GM12878 (cell line): ENCODE data around the gene SLC22A23. TPM values are rescaled to one million over a fixed set of nuclear protein-coding genes. Genes with fewer than 3 reads are reported as not detected.

Experiments used
- ATAC-seq: fragments of 200-7000 bp; cut with Tn5 transposase; 3 replicates; pipeline ENCODE4 v1.9.1; 2020; ENCODE audit warnings: mild to moderate bottlenecking, moderate library complexity
- BruUV-seq: library from RNA; stranded (reverse); fragments of 400-500 nt; replicated peaks from 2 replicates; lab custom pipeline; 2021; lab: Mats Ljungman, UMichigan
- CTCF ChIA-PET: fragments of 300-600 bp; sonication (Branson Sonifier 250); formaldehyde crosslinking; extraction: SDS; loops from one replicate; lab custom pipeline; 2021; ENCODE audit warnings: inconsistent platforms; lab: Yijun Ruan, JAX
- POLR2A ChIA-PET: fragments of 350-600 bp; formaldehyde crosslinking; extraction: SDS; loops from one replicate; lab custom pipeline; 2021; ENCODE audit warnings: inconsistent platforms; lab: Charles Lee
- RAD21 ChIA-PET: fragments of 300-600 bp; sonication (Branson Sonifier 250); formaldehyde crosslinking; loops from one replicate; lab custom pipeline; 2023; ENCODE audit warnings: antibody characterized with exemption; ENCODE audit not compliant: unreplicated experiment; lab: Charles Lee
- SMC1A ChIA-PET: fragments of 300-600 bp; sonication (Branson Sonifier 250); formaldehyde crosslinking; loops from one replicate; lab custom pipeline; 2023; ENCODE audit not compliant: unreplicated experiment, uncharacterized antibody; lab: Charles Lee
- DNase-seq: peaks from one replicate; pipeline ENCODE4 v3.0.0-alpha.2; 2011; ENCODE audit warnings: low read depth, low spot score
- FAIRE-seq: peaks from 3 replicates; lab custom pipeline; 2011; peaks lifted over from hg19 to GRCh38; lab: Jason Lieb, UNC
- H2AFZ ChIP-seq: 2 replicates; pipeline ENCODE4 v1.6.0; 2011; ENCODE audit warnings: low read depth, low read length, control low read depth; ENCODE audit not compliant: control insufficient read depth
- H3K27ac ChIP-seq: 2 replicates; pipeline ENCODE4 v1.5.1; 2011; ENCODE audit warnings: control low read depth; ENCODE audit not compliant: control insufficient read depth, insufficient read depth
- H3K27me3 ChIP-seq, 2 experiments: replicated peaks in 1 of 2; 2 replicates each; pipeline versions ENCODE4 v1.6.0 to v1.6.1; 2011; ENCODE audit warnings: low read length in 1 of 2; ENCODE audit not compliant: control insufficient read depth in 2 of 2, insufficient read depth in 2 of 2
- H3K36me3 ChIP-seq, 2 experiments: 2 replicates each; pipeline ENCODE4 v1.5.1; 2011; ENCODE audit warnings: low read length in 1 of 2; ENCODE audit not compliant: control insufficient read depth in 2 of 2, insufficient read depth in 2 of 2
- H3K4me1 ChIP-seq: 2 replicates; pipeline ENCODE4 v1.6.1; 2011; ENCODE audit warnings: mild to moderate bottlenecking, low read length, moderate library complexity, mixed read lengths; ENCODE audit not compliant: control insufficient read depth, insufficient read depth
- H3K4me2 ChIP-seq: 2 replicates; pipeline ENCODE4 v1.6.0; 2011; ENCODE audit warnings: control low read depth; ENCODE audit not compliant: control insufficient read depth, insufficient read depth
- H3K4me3 ChIP-seq: fragments of 200-600 bp; sonication (generic); 2 replicates; pipeline ENCODE4 v1.5.1; 2016
- H3K79me2 ChIP-seq: 2 replicates; pipeline ENCODE4 v1.6.0; 2011; ENCODE audit warnings: low read length; ENCODE audit not compliant: control insufficient read depth, insufficient read depth
- H3K9ac ChIP-seq: 2 replicates; pipeline ENCODE4 v1.8.0; 2011; ENCODE audit warnings: low read length, control low read depth, mixed read lengths; ENCODE audit not compliant: control insufficient read depth, insufficient read depth
- H3K9me3 ChIP-seq: replicated peaks from 3 replicates; pipeline ENCODE4 v1.5.1; 2011; ENCODE audit warnings: mild to moderate bottlenecking, low read length; ENCODE audit not compliant: control insufficient read depth, insufficient read depth
- H4K20me1 ChIP-seq: 2 replicates; pipeline ENCODE4 v1.6.0; 2011; ENCODE audit not compliant: control insufficient read depth, insufficient read depth
- FOXK2 ChIP-seq: fragments of 450-650 bp; IDR thresholded peaks from 2 replicates; pipeline ENCODE4 v1.6.1; 2017; ENCODE audit warnings: mild to moderate bottlenecking, moderate library complexity
- IRF5 ChIP-seq: fragments of 450-650 bp; IDR thresholded peaks from 2 replicates; pipeline ENCODE4 v1.6.1; 2017; ENCODE audit warnings: borderline replicate concordance
- MYB ChIP-seq: fragments of 150-350 bp; IDR thresholded peaks from 2 replicates; pipeline ENCODE4 v1.6.1; 2014; ENCODE audit warnings: mild to moderate bottlenecking, low read depth, low read length, borderline replicate concordance
- NFIC ChIP-seq: IDR thresholded peaks from 2 replicates; pipeline ENCODE4 v1.6.1; 2012; ENCODE audit warnings: low read depth, mild to moderate bottlenecking, inconsistent platforms, low read length, moderate library complexity
- NKRF ChIP-seq: fragments of 450-650 bp; conservative IDR thresholded peaks from 2 replicates; pipeline ENCODE4 v1.6.1; 2017; ENCODE audit warnings: mild to moderate bottlenecking, moderate library complexity
- PAX8 ChIP-seq: fragments of 450-650 bp; IDR thresholded peaks from 2 replicates; pipeline ENCODE4 v1.6.1; 2017; ENCODE audit warnings: mild to moderate bottlenecking, moderate library complexity
- RFX5 ChIP-seq: IDR thresholded peaks from 2 replicates; pipeline ENCODE4 v1.6.1; 2011; ENCODE audit warnings: low read depth, low read length, improper control_type of control experiment
- SMARCA5 ChIP-seq: fragments of 450-650 bp; IDR thresholded peaks from 2 replicates; pipeline ENCODE4 v1.6.1; 2017; ENCODE audit warnings: mild to moderate bottlenecking
- TBL1XR1 ChIP-seq: IDR thresholded peaks from 2 replicates; pipeline ENCODE4 v1.6.1; 2012; ENCODE audit warnings: low read depth, low read length, improper control_type of control experiment
- YY1 ChIP-seq: IDR thresholded peaks from 2 replicates; pipeline ENCODE4 v1.6.1; 2011; ENCODE audit warnings: low read depth, mild to moderate bottlenecking, low read length
- ZNF217 ChIP-seq: fragments of 450-650 bp; IDR thresholded peaks from 2 replicates; pipeline ENCODE4 v1.6.1; 2017; ENCODE audit warnings: antibody characterized with exemption, mild to moderate bottlenecking
- ZNF274 ChIP-seq: IDR thresholded peaks from one replicate; pipeline ENCODE4 v1.8.0; 2011; ENCODE audit not compliant: insufficient read length, insufficient read depth
- ZNF592 ChIP-seq: fragments of 450-650 bp; IDR thresholded peaks from 2 replicates; pipeline ENCODE4 v1.6.1; 2017; ENCODE audit warnings: mild to moderate bottlenecking, moderate library complexity
- WGBS: methylation state at CpG from one replicate; pipeline ENCODE4 v1.1.6; 2016; ENCODE audit warnings: low lambda C conversion rate; ENCODE audit not compliant: insufficient replicate concordance, insufficient coverage; ENCODE audit errors: missing lambda C conversion rate; 5-methylcytosine and 5-hydroxymethylcytosine counted together
- in situ Hi-C: fragments of 300-500 bp; cut with MboI; formaldehyde crosslinking; loops from 9 replicates; pipeline ENCODE4 v1.14.3; 2018; ENCODE audit warnings: mixed read lengths
- intact Hi-C: fragments of 100-400 bp; cut with micrococcal nuclease; formaldehyde crosslinking; loops from one replicate; pipeline ENCODE4 v1.14.2; 2022; ENCODE audit not compliant: unreplicated experiment
- polyA plus RNA-seq, 11 experiments: library from polyadenylated mRNA; depleted of rRNA in 4 of 11; unstranded in 6 of 11; stranded (reverse) in 5 of 11; fragments of >200 nt; fragmentation: Nextera tagmentation in 4 of 11; fragmentation: Illumina TruSeq in 1 of 11; extraction: Ambion mirVana in 4 of 11; extraction: Trizol in 1 of 11; gene quantifications; 1 replicate in 1 of 11; 2 replicates in 10 of 11; pipeline versions ENCODE4 v1.2.1 to v1.2.3, GENCODE V29; 2011 to 2016; ENCODE audit warnings: inconsistent platforms in 2 of 11, missing spikeins in 2 of 11, low read depth in 1 of 11
- total RNA-seq, 4 experiments: library from RNA; depleted of rRNA in 3 of 4; stranded (reverse); fragments of >200 nt in 3 of 4; fragmentation: Illumina TruSeq in 1 of 4; extraction: Trizol in 1 of 4; gene quantifications; 2 replicates each; pipeline versions ENCODE4 v1.2.1 to v1.2.3, GENCODE V29; 2013 to 2021

The SLC22A23 gene
- total and polyA plus RNA-seq, 10 of the 15 experiments (the other 5 are each of a cell fraction or from before 2014, with no cell fraction given): 0.20 to 2.4 (median 0.74) TPM

- no TSS peak for BruUV-seq
- RAD21 ChIA-PET: interaction anchor here (1.0 to 3.6 kb wide), 7 partner anchors 10 to 46 kb away, joined by 3 to 21 read pairs (median 3); no protein-coding TSS in a partner anchor
- H3K79me2 ChIP-seq: no peaks in the 10 kb centered on the region
- WGBS: 40% methylated on average over 5 of the region's 5 CpGs
- no peaks in the 10 kb centered on the region for H3K36me3 ChIP-seq
- H3K9ac ChIP-seq: no peak overlapping the region
- no peaks in the 10 kb centered on the region for H4K20me1 ChIP-seq
- FAIRE-seq: no peak
- H3K4me2 ChIP-seq: no peak overlapping the region
- peaks cover 6% of the 10 kb centered on the region; the same call in 1 of the 2 replicates for H3K4me1 ChIP-seq
- no peak overlapping the region for H2AFZ ChIP-seq
- no peak for DNase-seq
- H3K4me3 ChIP-seq: no peak overlapping the region
- no peaks in the 10 kb centered on the region for H3K27me3 ChIP-seq
- H3K27ac ChIP-seq: no peak overlapping the region
- no peaks in the 10 kb centered on the region for H3K9me3 ChIP-seq
- no peak for ATAC-seq
- in situ Hi-C loops: no loop called here
- intact Hi-C loops: no loop called here
- SMC1A ChIA-PET: interaction anchor here (0.8 to 12.4 kb wide), 14 partner anchors 10 to 83 kb away, joined by 3 to 103 read pairs (median 4); no protein-coding TSS in a partner anchor
- POLR2A ChIA-PET: interaction anchor here (0.6 to 2.4 kb wide), 4 partner anchors 11 to 467 kb away, joined by 3 to 17 read pairs (median 5); no protein-coding TSS in a partner anchor
- CTCF ChIA-PET: interaction anchor here (0.5 to 2.1 kb wide), 11 partner anchors 9 to 81 kb away, joined by 3 to 8 read pairs (median 3); no protein-coding TSS in a partner anchor
- TF ChIP-seq YY1 (no peak), ZNF592 (no peak), IRF5 (no peak), TBL1XR1 (no peak), ZNF274 (no peak), ZNF217 (no peak), RFX5 (no peak), SMARCA5 (no peak), FOXK2 (no peak), NFIC (no peak), MYB (no peak), NKRF (no peak), PAX8 (no peak)
These were observed 85.5 kb downstream of the SLC22A23 start for GRCh38 chr6:3371222-3371949.
